SK-N-SH treated with all-trans-retinoic acid at 6 μM for 48 hours (cell line): ENCODE data around the gene TAOK1.

Source experiments
- TOX ChIP-seq: fragments of 250-450 bp; sonication (Bioruptor Pico); IDR thresholded peaks from 2 replicates; pipeline ENCODE4 v1.8.0; 2021; ENCODE audit warnings: mild to moderate bottlenecking, moderate library complexity, borderline replicate concordance
- TF ChIP-seq, protein P1 (sequence below): fragments of 250-450 bp; sonication (Bioruptor Pico); IDR thresholded peaks from 2 replicates; pipeline ENCODE4 v1.5.1; 2020; ENCODE audit warnings: low read depth, mild to moderate bottlenecking, moderate library complexity

DNA sequence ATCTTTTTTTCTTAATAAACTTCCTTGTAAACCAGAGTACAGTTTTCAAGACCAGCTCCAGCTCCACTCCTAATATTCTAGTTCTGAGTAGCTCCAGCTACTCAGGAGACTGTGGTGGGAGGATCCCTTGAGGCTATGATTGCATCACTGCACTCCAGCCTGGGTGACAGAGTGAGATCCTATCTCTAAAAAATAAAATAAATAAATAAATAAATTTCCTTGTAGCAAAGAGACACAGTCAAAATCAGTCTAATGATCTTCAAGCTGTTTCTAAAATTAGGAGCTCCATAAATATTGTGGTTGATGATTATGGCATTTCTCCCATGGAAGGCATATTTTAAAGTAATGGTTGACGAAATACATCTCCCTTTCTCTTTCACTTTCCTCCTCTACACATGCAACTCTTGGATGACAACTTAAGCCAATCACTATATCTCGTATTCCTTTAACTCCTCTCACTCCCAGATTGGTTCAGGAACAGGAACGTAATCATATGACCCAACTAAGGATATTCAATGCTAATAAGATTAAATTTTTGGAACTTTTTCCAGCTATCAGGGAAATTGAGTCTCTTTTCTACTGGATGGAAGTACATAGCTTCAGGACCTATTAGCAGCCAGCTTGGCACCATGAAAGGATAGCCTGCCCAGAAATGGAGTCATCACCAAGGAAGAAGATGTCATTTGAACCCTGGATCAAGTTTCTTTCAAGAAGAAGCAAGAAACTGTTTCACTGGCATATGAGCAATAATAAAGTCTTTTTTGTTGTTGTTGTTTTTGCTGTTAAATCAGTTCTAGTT, 42.1 kb upstream of the TAOK1 start:
- TF ChIP-seq, protein P1, sequence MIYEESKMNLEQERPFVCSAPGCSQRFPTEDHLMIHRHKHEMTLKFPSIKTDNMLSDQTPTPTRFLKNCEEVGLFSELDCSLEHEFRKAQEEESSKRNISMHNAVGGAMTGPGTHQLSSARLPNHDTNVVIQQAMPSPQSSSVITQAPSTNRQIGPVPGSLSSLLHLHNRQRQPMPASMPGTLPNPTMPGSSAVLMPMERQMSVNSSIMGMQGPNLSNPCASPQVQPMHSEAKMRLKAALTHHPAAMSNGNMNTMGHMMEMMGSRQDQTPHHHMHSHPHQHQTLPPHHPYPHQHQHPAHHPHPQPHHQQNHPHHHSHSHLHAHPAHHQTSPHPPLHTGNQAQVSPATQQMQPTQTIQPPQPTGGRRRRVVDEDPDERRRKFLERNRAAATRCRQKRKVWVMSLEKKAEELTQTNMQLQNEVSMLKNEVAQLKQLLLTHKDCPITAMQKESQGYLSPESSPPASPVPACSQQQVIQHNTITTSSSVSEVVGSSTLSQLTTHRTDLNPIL = no peak
- TF ChIP-seq TOX (CRISPR knock-in tag) = no peak
